IMR-90 (cell line): Measurements from ENCODE around the gene LCP1. TPM values are rescaled to one million over a fixed set of nuclear protein-coding genes. Genes with fewer than 3 reads are reported as not detected.

Experiments used
- ATAC-seq: fragments of 200-7000 bp; cut with Tn5 transposase; 2 replicates; pipeline ENCODE4 v1.9.1; 2020; ENCODE audit warnings: low read depth, mild to moderate bottlenecking, moderate library complexity
- BruUV-seq: library from RNA; stranded (reverse); fragments of 400-500 nt; replicated peaks from 2 replicates; lab custom pipeline; 2021; lab: Mats Ljungman, UMichigan
- CTCF ChIA-PET: fragments of 300-600 bp; formaldehyde crosslinking; extraction: SDS; loops from one replicate; lab custom pipeline; 2021; ENCODE audit warnings: antibody characterized with exemption; lab: Yijun Ruan, JAX
- POLR2A ChIA-PET: fragments of 300-600 bp; sonication (Branson Sonifier 250); formaldehyde crosslinking; loops from one replicate; lab custom pipeline; 2022; ENCODE audit warnings: antibody characterized with exemption; ENCODE audit not compliant: unreplicated experiment; lab: Charles Lee
- DNase-seq: peaks from one replicate; pipeline ENCODE4 v3.0.0; 2013
- H2AFZ ChIP-seq: replicated peaks from 2 replicates; pipeline ENCODE3; 2013; ENCODE audit warnings: low read length, mild to moderate bottlenecking; ENCODE audit not compliant: poor library complexity
- H2AK5ac ChIP-seq: 2 replicates; pipeline ENCODE4 v1.6.1; 2013; ENCODE audit warnings: low read depth, low read length, inconsistent platforms
- H2AK9ac ChIP-seq: replicated peaks from 2 replicates; pipeline ENCODE3; 2013; ENCODE audit warnings: mild to moderate bottlenecking, low read depth, low read length, moderate library complexity; ENCODE audit not compliant: poor library complexity
- H2BK120ac ChIP-seq: 2 replicates; pipeline ENCODE4 v1.6.1; 2013; ENCODE audit warnings: low read depth, low read length, inconsistent platforms
- H2BK15ac ChIP-seq: 3 replicates; pipeline ENCODE4 v1.6.1; 2013; ENCODE audit warnings: low read depth, low read length, inconsistent platforms
- H2BK20ac ChIP-seq: 2 replicates; pipeline ENCODE4 v1.6.1; 2013; ENCODE audit warnings: low read depth, mild to moderate bottlenecking, inconsistent platforms, low read length, moderate library complexity
- H2BK5ac ChIP-seq: 2 replicates; pipeline ENCODE4 v1.6.1; 2013; ENCODE audit warnings: mild to moderate bottlenecking, low read depth, low read length, inconsistent platforms; ENCODE audit not compliant: poor library complexity, severe bottlenecking
- H3K14ac ChIP-seq: replicated peaks from 2 replicates; pipeline ENCODE4 v1.6.1; 2013; ENCODE audit warnings: low read depth, low read length, inconsistent platforms
- H3K18ac ChIP-seq: 2 replicates; pipeline ENCODE4 v1.6.1; 2013; ENCODE audit warnings: low read depth, low read length, control low read depth
- H3K23ac ChIP-seq: 2 replicates; pipeline ENCODE4 v1.6.1; 2013; ENCODE audit warnings: low read depth, low read length, inconsistent platforms
- H3K27ac ChIP-seq: 2 replicates; pipeline ENCODE4 v1.5.1; 2013; ENCODE audit warnings: mild to moderate bottlenecking, control low read depth, low read length; ENCODE audit not compliant: insufficient read depth
- H3K27me3 ChIP-seq: 2 replicates; pipeline ENCODE4 v1.6.1; 2013; ENCODE audit warnings: low read length; ENCODE audit not compliant: control insufficient read depth, insufficient read depth
- H3K36me3 ChIP-seq: 2 replicates; pipeline ENCODE4 v1.6.1; 2013; ENCODE audit warnings: low read length, mixed read lengths; ENCODE audit not compliant: control insufficient read depth, insufficient read depth
- H3K4ac ChIP-seq: 2 replicates; pipeline ENCODE4 v1.6.1; 2013; ENCODE audit warnings: low read depth, low read length, inconsistent platforms
- H3K4me1 ChIP-seq: 2 replicates; pipeline ENCODE4 v1.6.1; 2013; ENCODE audit warnings: low read length, mixed read lengths; ENCODE audit not compliant: control insufficient read depth, insufficient read depth
- H3K4me2 ChIP-seq: 2 replicates; pipeline ENCODE4 v1.6.1; 2013; ENCODE audit warnings: low read depth, mild to moderate bottlenecking, control low read depth, low read length, moderate library complexity
- H3K4me3 ChIP-seq: 2 replicates; pipeline ENCODE4 v1.5.1; 2013; ENCODE audit warnings: low read depth, mild to moderate bottlenecking, control low read depth, low read length, moderate library complexity; ENCODE audit not compliant: insufficient read depth
- H3K56ac ChIP-seq: 2 replicates; pipeline ENCODE4 v1.6.1; 2013; ENCODE audit warnings: low read length, inconsistent platforms; ENCODE audit not compliant: insufficient read depth; ENCODE audit errors: extremely low read depth
- H3K79me1 ChIP-seq, 2 experiments: 2 replicates each; pipeline ENCODE4 v1.6.1; 2013; ENCODE audit warnings: low read length in 2 of 2, inconsistent platforms in 1 of 2, low read depth in 1 of 2
- H3K9ac ChIP-seq: 2 replicates; pipeline ENCODE4 v1.6.1; 2013; ENCODE audit warnings: low read depth, low read length, control low read depth
- H3K9me1 ChIP-seq: 2 replicates; pipeline ENCODE4 v1.6.1; 2013; ENCODE audit warnings: low read length, inconsistent platforms; ENCODE audit not compliant: insufficient read depth
- H3K9me3 ChIP-seq: 2 replicates; pipeline ENCODE4 v1.6.1; 2013; ENCODE audit warnings: low read length; ENCODE audit not compliant: control insufficient read depth, insufficient read depth
- H4K20me1 ChIP-seq: 2 replicates; pipeline ENCODE4 v1.6.1; 2013; ENCODE audit warnings: low read length, inconsistent platforms; ENCODE audit not compliant: insufficient read depth
- H4K5ac ChIP-seq: 2 replicates; pipeline ENCODE4 v1.6.1; 2013; ENCODE audit warnings: mild to moderate bottlenecking, low read depth, low read length, control low read depth
- H4K8ac ChIP-seq, 2 experiments: 2 replicates each; pipeline ENCODE4 v1.6.1; 2013; ENCODE audit warnings: low read depth in 2 of 2, low read length in 2 of 2, control low read depth in 1 of 2, inconsistent platforms in 1 of 2
- H4K91ac ChIP-seq: 2 replicates; pipeline ENCODE4 v1.6.1; 2013; ENCODE audit warnings: low read depth, low read length, inconsistent platforms; ENCODE audit not compliant: insufficient read depth
- CEBPB ChIP-seq: IDR thresholded peaks from 2 replicates; pipeline ENCODE4 v1.6.1; 2012; ENCODE audit warnings: low read depth, low read length, improper control_type of control experiment
- CHD1 ChIP-seq: IDR thresholded peaks from 2 replicates; pipeline ENCODE4 v1.6.1; 2012; ENCODE audit warnings: low read depth, low read length, improper control_type of control experiment
- FOS ChIP-seq: fragments of 150-350 bp; IDR thresholded peaks from 2 replicates; pipeline ENCODE4 v1.6.1; 2016; ENCODE audit warnings: low read depth, low read length
- MXI1 ChIP-seq: IDR thresholded peaks from 2 replicates; pipeline ENCODE4 v1.6.1; 2012; ENCODE audit warnings: low read depth, mild to moderate bottlenecking, low read length, moderate library complexity, borderline replicate concordance
- RAD21 ChIP-seq: IDR thresholded peaks from 2 replicates; pipeline ENCODE4 v1.6.1; 2012; ENCODE audit warnings: low read length, improper control_type of control experiment
- WGBS, 2 experiments: methylation state at CpG; one replicate each; pipeline versions ENCODE4 v1.1.5 to v1.1.7; 2013; ENCODE audit warnings: missing lambda C conversion rate in 2 of 2; ENCODE audit not compliant: insufficient read length in 1 of 2; ENCODE audit errors: extremely low coverage in 2 of 2; 5-methylcytosine and 5-hydroxymethylcytosine counted together
- dilution Hi-C: fragments of 300-500 bp; cut with HindIII; formaldehyde crosslinking; loops from one replicate; pipeline ENCODE4 v1.14.3; 2018; ENCODE audit warnings: low sequenced_read_pairs; ENCODE audit not compliant: unreplicated experiment
- in situ Hi-C: fragments of 300-500 bp; cut with MboI; formaldehyde crosslinking; loops from 3 replicates; pipeline ENCODE4 v1.14.3; 2019; ENCODE audit warnings: low sequenced_read_pairs, inconsistent platforms, mixed read lengths
- intact Hi-C: fragments of 100-400 bp; cut with micrococcal nuclease; formaldehyde crosslinking; loops from 2 replicates; pipeline ENCODE4 v1.10.0; 2022
- polyA plus RNA-seq, 3 experiments: library from polyadenylated mRNA; depleted of rRNA; stranded (reverse); fragments of >200 nt; gene quantifications; 2 replicates each; pipeline ENCODE4 v1.2.3, GENCODE V29; 2012; ENCODE audit warnings: low replicate concordance in 1 of 3
- total RNA-seq: library from RNA; depleted of rRNA; stranded (reverse); fragments of >200 nt; gene quantifications from 2 replicates; pipeline ENCODE4 v1.2.3, GENCODE V29; 2012

LCP1 gene
- total and polyA plus RNA-seq, 2 of the 4 experiments (the other 2 are of a cell fraction): not detected

DNA sequence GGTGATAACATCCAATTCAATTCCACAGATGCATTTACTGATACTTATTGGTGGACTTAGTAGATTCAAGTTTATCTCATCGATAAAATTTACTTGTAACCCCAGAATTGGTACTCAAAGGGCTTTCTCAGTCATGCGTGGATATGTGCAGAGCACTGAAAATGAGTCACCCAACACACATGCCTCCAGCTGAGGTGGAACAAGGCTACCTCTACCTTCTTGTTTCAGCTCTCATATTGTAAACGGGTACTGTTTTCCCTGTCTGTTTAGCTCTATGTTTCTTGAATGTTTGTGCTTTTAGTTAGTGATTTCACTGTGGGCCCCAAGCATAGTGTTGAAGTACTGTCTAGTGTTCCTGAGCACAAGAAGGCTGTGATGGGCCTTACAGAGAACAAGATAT, 31.3 kb upstream of the LCP1 start:
- Histone ChIP-seq H3K27me3 (peaks cover 16% of the 10 kb centered on the region), H2BK15ac (no peak overlapping the region), H3K4me2 (no peak overlapping the region), H2BK120ac (no peak overlapping the region), H2AFZ (no peak overlapping the region), H3K56ac (no peak overlapping the region), H3K18ac (no peak overlapping the region), H3K27ac (no peak overlapping the region), H2BK5ac (no peak overlapping the region), H3K4me3 (no peak overlapping the region), H4K91ac (no peak overlapping the region), H3K4ac (no peak overlapping the region), H3K36me3 (no peaks in the 10 kb centered on the region), H3K9me3 (no peaks in the 10 kb centered on the region), H4K20me1 (no peaks in the 10 kb centered on the region), H3K79me1 (no peaks in the 10 kb centered on the region), H2AK9ac (no peak overlapping the region), H3K14ac (no peak overlapping the region), H2AK5ac (no peak overlapping the region), H3K4me1 (no peaks in the 10 kb centered on the region; the same call in 1 of the 2 replicates), H2BK20ac (no peak overlapping the region), H3K9ac (no peak overlapping the region), H4K5ac (no peak overlapping the region), H3K9me1 (no peaks in the 10 kb centered on the region), H4K8ac (no peak overlapping the region), H3K23ac (no peak overlapping the region)
- dilution Hi-C loops (no loop called here), in situ Hi-C loops (no loop called here), intact Hi-C loops (no loop called here)
- WGBS, 2 experiments: no CpG with 5 or more reads among the region's 3 CpGs
- ChIA-PET POLR2A (no interaction called here), CTCF (interaction anchor here (1.0 kb wide), 1 partner anchor 76 kb away, joined by 3 read pairs; no protein-coding TSS in a partner anchor)
- BruUV-seq: no TSS peak
- TF ChIP-seq MXI1: no peak
- TF ChIP-seq CHD1: no peak
- no peak for TF ChIP-seq FOS
- TF ChIP-seq CEBPB: no peak
- no peak for TF ChIP-seq RAD21
- no peak for ATAC-seq
- DNase-seq: no peak
